ENCODE results near the gene GFAP.
"Not testable (repeated sequence)": the region's sequence is repeated elsewhere in the genome, so short reads cannot be mapped to it uniquely, and the experiment has no call there.

Gene GFAP

GRCh38 chr17:44915321-44915726, at the start of gene GFAP:
Gene GFAP, minus strand, starts transcription at chr17:44915500. Its CDS starts 14 bp downstream, at chr17:44915486.
- DNase-seq (ENCODE audit: low spot score): no peak

DNA sequence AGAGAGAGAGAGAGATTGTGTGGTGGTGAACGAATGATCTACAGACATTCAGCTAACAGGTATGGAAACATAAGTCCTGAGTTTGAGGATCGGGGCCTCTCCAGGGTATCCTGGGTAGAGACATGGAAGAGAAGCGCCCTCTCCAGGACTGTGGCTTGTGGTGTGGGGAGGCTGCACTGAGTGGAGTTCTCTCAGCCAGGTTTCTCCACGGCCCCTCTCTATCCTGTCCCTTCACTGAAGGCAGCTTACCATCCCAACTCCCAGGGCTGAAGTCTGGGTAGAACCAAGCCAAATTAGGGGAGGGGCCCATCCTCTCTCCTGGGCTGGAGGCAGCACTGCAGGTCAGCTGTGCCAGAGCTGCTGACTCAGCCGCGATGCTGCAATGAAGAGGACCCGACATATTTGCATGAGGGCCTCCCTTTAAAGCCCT, 46.6 kb upstream of the GFAP start:
- no peak for DNase-seq (ENCODE audit: low spot score)

DNA sequence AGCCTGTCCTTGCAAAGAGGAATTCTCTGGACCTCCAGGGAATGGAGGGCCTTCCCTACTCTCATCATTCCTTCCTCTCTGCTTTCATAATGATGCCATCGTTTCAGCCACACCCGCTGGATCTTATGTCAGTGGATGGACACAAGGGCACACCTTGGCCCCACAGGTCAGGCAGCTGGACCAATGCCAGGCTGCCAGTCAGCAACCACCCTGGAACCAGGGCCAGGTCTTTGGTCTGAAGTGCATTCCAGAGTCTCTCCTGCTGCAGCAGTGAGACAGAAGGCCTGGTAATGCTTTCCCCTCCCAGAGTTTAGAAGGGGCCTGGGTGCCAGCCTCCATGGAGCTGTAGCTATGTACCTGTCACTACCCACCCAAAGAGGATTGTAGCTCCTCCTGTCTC, 45.4 kb upstream of the GFAP start:
- DNase-seq (ENCODE audit: low spot score): no peak

DNA sequence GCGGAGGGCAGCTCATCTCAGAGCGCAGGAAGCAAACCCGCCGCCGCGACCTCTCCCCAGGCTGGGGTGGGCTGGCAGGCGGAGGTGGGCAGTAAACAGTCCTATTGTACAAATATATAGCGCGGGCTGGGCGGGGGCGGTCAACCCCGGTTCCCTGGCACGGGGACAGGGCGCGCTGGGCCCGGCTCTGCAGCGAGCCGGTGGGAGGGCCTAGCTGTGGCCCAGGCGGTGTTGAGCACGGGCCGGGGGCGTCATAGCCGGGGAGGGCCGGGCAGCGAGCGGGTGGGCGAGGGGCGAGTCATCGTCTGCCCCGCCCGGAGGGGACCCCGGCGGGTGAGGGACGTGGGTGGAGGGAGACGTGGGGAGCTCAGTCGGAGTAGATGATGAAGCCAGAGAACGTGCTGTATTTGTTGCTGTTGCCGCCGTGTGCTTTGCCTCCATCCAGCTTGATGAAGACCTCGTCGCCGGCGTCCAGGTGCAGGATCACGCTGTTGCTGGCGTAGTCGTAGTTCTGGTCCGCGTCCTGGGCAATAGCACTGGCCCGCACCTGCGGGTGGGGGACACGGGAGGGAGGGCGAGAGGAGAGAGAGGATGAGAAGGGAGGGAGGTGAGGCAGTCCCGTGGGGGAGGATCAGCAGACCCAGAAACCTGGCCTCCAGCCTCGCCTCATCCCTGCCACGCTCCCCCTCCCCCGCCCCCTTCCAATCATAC, 44.7 kb upstream of the GFAP start:
- no peak for DNase-seq (ENCODE audit: low spot score)

GRCh38 chr17:44956998-44957981, 42.0 kb upstream of the GFAP start:
- no peak for DNase-seq (ENCODE audit: low spot score)

DNA sequence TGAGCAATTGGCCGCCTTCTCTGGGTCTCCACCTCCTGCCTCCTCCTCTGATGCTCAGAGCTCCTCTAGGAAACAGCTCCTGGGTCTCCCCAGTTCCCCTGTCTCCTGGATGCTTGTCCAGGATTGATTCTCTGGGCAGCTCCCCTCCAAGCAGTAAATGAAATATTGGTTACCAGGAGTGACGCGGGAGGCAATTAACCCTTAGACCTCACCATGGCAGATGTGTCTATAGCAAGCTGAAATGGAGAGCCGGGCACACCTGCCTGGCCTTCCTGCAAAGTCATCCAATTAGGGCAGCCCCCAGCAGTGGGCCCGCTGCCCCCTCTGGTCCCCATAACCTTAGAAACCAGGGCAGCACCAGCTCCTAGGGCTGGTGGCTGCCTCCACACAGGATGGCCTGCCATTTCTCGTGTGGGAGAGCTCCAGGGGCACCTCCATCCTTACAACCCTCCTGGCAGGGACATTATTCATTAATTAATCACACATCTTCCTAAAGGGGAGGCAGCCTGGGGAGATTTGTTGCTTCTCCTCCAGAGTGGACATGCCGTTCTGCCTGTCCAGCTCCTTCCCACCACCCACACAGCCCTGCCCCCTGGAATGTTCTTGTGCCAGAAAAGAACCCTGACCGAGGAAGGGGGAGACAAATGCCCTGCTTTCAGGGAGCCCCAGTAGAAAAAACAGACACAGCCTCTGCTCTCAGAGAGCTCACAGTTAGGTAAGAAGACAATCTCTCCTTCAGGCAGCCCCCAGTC, 40.5 kb upstream of the GFAP start:
- DNase-seq (ENCODE audit: low spot score): no peak

- no peak for DNase-seq (ENCODE audit: low spot score)
Measured at GRCh38 chr17:44952946-44953475, 37.7 kb upstream of the GFAP start.

GRCh38 chr17:44948315-44948795, 33.1 kb upstream of the GFAP start:
- DNase-seq (ENCODE audit: low spot score): no peak

- DNase-seq (ENCODE audit: low spot score): peak; percentile 100
Measured at GRCh38 chr17:44947461-44948314, 32.4 kb upstream of the GFAP start, which contains the start of gene KIF18B. Gene KIF18B, minus strand, starts transcription at chr17:44947773. Its CDS starts 11,429 bp downstream, at chr17:44936344.

- DNase-seq (ENCODE audit: low spot score): not testable (repeated sequence)
Measured at GRCh38 chr17:44945652-44946051, 30.4 kb upstream of the GFAP start.

GRCh38 chr17:44942456-44942855, 27.2 kb upstream of the GFAP start:
- DNase-seq (ENCODE audit: low spot score): no peak

- DNase-seq (ENCODE audit: low spot score): no peak
Measured at GRCh38 chr17:44941712-44942331, 26.5 kb upstream of the GFAP start.

DNA sequence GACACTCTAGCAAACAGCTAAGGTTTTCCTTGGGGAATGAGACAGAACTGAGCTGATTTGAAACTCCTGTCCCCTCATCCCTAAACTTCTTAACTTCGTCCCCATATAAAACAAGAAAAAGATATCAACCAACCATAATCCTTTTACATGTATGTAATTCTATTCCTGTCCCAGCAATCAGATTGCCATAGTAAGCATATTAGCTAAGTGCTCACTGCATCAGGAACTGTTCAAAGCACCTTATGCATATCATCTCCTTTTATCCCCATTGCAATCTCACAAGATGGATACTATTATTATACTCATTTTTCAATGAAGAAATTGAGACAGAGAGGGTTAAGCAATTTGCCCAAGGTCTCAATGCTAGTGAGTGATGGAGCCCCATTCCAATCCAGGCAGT, 25.5 kb upstream of the GFAP start:
- no peak for DNase-seq (ENCODE audit: low spot score)

- no peak for DNase-seq (ENCODE audit: low spot score)
Measured at GRCh38 chr17:44940317-44940716, 25.0 kb upstream of the GFAP start.

- DNase-seq (ENCODE audit: low spot score): no peak
Measured at GRCh38 chr17:44935116-44935515, 19.8 kb upstream of the GFAP start.

- no peak for DNase-seq (ENCODE audit: low spot score)
Measured at GRCh38 chr17:44934745-44935105, 19.4 kb upstream of the GFAP start.

GRCh38 chr17:44933824-44934744, 18.8 kb upstream of the GFAP start:
- no peak for DNase-seq (ENCODE audit: low spot score)

DNA sequence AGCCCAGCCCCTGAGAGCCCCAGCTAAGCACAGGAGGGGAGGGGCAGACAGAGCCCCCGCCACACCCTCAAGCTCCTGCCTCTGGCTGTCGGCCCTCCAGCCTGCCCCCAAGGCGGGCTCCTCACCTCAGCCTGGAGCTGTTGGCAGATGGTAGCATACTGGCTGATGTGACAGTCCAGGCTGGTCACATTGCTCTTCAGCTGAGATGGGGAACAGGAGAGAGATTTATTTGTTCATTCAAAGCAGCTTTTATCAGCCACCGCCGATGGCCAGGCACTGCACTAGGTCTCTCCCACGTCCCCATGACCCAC, 17.4 kb upstream of the GFAP start:
- DNase-seq (ENCODE audit: low spot score): no peak

- DNase-seq (ENCODE audit: low spot score): no peak
Measured at GRCh38 chr17:44932096-44932786, 16.9 kb upstream of the GFAP start.
